22Rv1 (cell line): Measurements from ENCODE around the gene DNAH8.

Experiments used
- CTCF ChIP-seq: fragments of 450-650 bp; IDR thresholded peaks from 2 replicates; pipeline ENCODE4 v1.5.1; 2017; ENCODE audit warnings: mild to moderate bottlenecking
- ZFX ChIP-seq: fragments of 450-650 bp; IDR thresholded peaks from 2 replicates; pipeline ENCODE4 v1.6.1; 2017; ENCODE audit warnings: antibody characterized with exemption, borderline replicate concordance

GRCh38 chr6:38801305-38801704 is 86.2 kb downstream of the DNAH8 start:
- TF ChIP-seq CTCF = no peak
- no peak for TF ChIP-seq ZFX
